Brain microvascular endothelial cell (primary cell): ENCODE measurements around the gene KIAA1549.

ENCODE experiments used
- DNase-seq: peaks from one replicate; pipeline ENCODE4 v3.0.0-alpha.2; 2020
- H3K27ac ChIP-seq: fragments of 250-450 bp; sonication (Bioruptor Pico); 2 replicates; pipeline ENCODE4 v1.5.1; 2020; ENCODE audit warnings: mild to moderate bottlenecking, moderate library complexity
- H3K27me3 ChIP-seq: fragments of 250-450 bp; sonication (Bioruptor Pico); replicated peaks from 2 replicates; pipeline ENCODE4 v1.5.1; 2020; ENCODE audit warnings: mild to moderate bottlenecking
- H3K36me3 ChIP-seq: fragments of 250-450 bp; sonication (Bioruptor Pico); replicated peaks from 2 replicates; pipeline ENCODE4 v1.5.1; 2020; ENCODE audit warnings: mild to moderate bottlenecking
- H3K4me3 ChIP-seq: 2 replicates; pipeline ENCODE4 v1.5.1; 2011; ENCODE audit warnings: low read depth, mild to moderate bottlenecking, control low read depth, low read length, moderate library complexity
- in situ Hi-C: cut with HindIII; loops from 2 replicates; pipeline ENCODE4 v1.10.0; 2017; ENCODE audit warnings: low sequenced_read_pairs, low pct_ligation_motif_present
- TF ChIP-seq, protein P1 (sequence below): IDR thresholded peaks from 2 replicates; pipeline ENCODE4 v1.5.1; 2011; ENCODE audit warnings: low read depth, mild to moderate bottlenecking, moderate library complexity, low read length, control low read depth, inconsistent platforms; ENCODE audit errors: missing control alignments

KIAA1549 gene

GRCh38 chr7:138917771-138918170, 63.4 kb downstream of the KIAA1549 start:
- H3K27me3 ChIP-seq, result no peaks in the 10 kb centered on the region
- no peak overlapping the region for H3K27ac ChIP-seq
- in situ Hi-C loops, result no loop called here
- TF ChIP-seq, protein P1, sequence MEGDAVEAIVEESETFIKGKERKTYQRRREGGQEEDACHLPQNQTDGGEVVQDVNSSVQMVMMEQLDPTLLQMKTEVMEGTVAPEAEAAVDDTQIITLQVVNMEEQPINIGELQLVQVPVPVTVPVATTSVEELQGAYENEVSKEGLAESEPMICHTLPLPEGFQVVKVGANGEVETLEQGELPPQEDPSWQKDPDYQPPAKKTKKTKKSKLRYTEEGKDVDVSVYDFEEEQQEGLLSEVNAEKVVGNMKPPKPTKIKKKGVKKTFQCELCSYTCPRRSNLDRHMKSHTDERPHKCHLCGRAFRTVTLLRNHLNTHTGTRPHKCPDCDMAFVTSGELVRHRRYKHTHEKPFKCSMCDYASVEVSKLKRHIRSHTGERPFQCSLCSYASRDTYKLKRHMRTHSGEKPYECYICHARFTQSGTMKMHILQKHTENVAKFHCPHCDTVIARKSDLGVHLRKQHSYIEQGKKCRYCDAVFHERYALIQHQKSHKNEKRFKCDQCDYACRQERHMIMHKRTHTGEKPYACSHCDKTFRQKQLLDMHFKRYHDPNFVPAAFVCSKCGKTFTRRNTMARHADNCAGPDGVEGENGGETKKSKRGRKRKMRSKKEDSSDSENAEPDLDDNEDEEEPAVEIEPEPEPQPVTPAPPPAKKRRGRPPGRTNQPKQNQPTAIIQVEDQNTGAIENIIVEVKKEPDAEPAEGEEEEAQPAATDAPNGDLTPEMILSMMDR, result no peak
- DNase-seq, result no peak
- no peak overlapping the region for H3K4me3 ChIP-seq
- no peaks in the 10 kb centered on the region for H3K36me3 ChIP-seq

- in situ Hi-C loops, result no loop called here
- TF ChIP-seq, protein P1, result no peak
- H3K27me3 ChIP-seq, result no peaks in the 10 kb centered on the region
- DNase-seq, result no peak
- no peak overlapping the region for H3K27ac ChIP-seq
- H3K36me3 ChIP-seq, result no peaks in the 10 kb centered on the region
- H3K4me3 ChIP-seq, result no peak overlapping the region
Measured at GRCh38 chr7:138916731-138917130, 64.5 kb downstream of the KIAA1549 start.

DNA sequence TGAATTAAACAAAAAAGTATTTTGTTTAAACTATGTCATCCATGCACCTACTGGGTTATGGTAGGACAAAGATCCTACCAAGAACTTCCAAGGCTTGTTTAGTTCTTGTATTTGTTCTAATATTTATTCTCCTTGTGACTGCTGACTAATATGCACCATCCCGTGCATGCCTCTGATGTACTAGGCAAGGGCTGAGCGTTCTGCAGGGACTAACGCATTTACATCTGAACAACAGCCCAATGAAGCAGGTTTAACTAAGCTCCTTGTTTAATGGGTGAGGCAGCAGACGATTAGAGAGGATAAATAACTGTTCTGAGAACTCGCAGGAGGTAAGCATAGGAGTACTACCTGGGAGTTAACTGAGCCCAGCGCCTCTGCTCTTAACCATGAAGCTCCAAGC, 64.9 kb downstream of the KIAA1549 start:
- no peaks in the 10 kb centered on the region for H3K27me3 ChIP-seq
- H3K36me3 ChIP-seq, result no peaks in the 10 kb centered on the region
- in situ Hi-C loops, result no loop called here
- no peak overlapping the region for H3K27ac ChIP-seq
- no peak for DNase-seq
- H3K4me3 ChIP-seq, result no peak overlapping the region
- TF ChIP-seq, protein P1, result no peak

GRCh38 chr7:138913783-138914182, 67.4 kb downstream of the KIAA1549 start:
- Histone ChIP-seq H3K36me3 (no peaks in the 10 kb centered on the region), H3K27ac (no peak overlapping the region), H3K4me3 (no peak overlapping the region), H3K27me3 (no peaks in the 10 kb centered on the region)
- in situ Hi-C loops, result no loop called here
- DNase-seq, result no peak
- TF ChIP-seq, protein P1, result no peak

DNA sequence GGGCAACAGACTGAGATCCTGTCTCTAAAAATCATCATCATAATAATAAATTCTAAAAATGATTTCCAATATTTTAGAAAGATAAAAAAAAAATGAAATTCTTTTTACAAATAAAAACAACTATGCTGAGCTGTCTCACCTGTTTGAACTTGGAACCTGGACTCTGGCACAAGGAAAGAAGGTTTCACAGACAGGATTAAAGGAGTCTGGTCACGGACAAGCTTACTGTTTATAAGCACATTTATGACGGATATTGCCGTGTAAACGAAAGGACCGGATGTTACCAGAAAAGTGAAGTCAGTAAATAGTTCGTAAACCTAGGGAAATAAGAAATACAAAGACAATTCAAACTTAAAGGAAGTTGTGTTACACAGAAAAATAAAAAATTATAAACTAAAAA, 70.2 kb downstream of the KIAA1549 start:
- Histone ChIP-seq H3K4me3 (no peak overlapping the region), H3K27me3 (no peaks in the 10 kb centered on the region), H3K36me3 (no peaks in the 10 kb centered on the region), H3K27ac (no peak overlapping the region)
- in situ Hi-C loops, result no loop called here
- TF ChIP-seq, protein P1, result no peak
- DNase-seq, result no peak

GRCh38 chr7:138907850-138908249, 73.3 kb downstream of the KIAA1549 start:
- TF ChIP-seq, protein P1, result no peak
- in situ Hi-C loops, result no loop called here
- no peak for DNase-seq
- Histone ChIP-seq H3K36me3 (no peaks in the 10 kb centered on the region), H3K27me3 (no peaks in the 10 kb centered on the region), H3K27ac (no peak overlapping the region), H3K4me3 (no peak overlapping the region)
